IPS DF 6.9 (cell line): ENCODE results near the gene MLH1.
"Not testable (repeated sequence)": the region's sequence is repeated elsewhere in the genome, so short reads cannot be mapped to it uniquely, and the experiment has no call there.

Experiments
- DNase-seq: peaks from one replicate; pipeline ENCODE4 v3.0.0-alpha.2; 2013; ENCODE audit warnings: low read depth, low spot score
- H3K27ac ChIP-seq: one replicate; pipeline ENCODE4 v1.5.1; 2013; ENCODE audit warnings: low read length, control low read depth
- H3K27me3 ChIP-seq: 2 replicates; pipeline ENCODE4 v1.6.1; 2013; ENCODE audit warnings: mild to moderate bottlenecking, low read length; ENCODE audit not compliant: control insufficient read depth, insufficient read depth
- H3K36me3 ChIP-seq: 2 replicates; pipeline ENCODE4 v1.6.1; 2013; ENCODE audit warnings: low read length; ENCODE audit not compliant: control insufficient read depth, insufficient read depth
- H3K4me1 ChIP-seq: 2 replicates; pipeline ENCODE4 v1.6.1; 2013; ENCODE audit warnings: low read length; ENCODE audit not compliant: control insufficient read depth, insufficient read depth
- H3K4me3 ChIP-seq: 2 replicates; pipeline ENCODE4 v1.5.1; 2013; ENCODE audit warnings: mild to moderate bottlenecking, low read length
- H3K9me3 ChIP-seq: 2 replicates; pipeline ENCODE4 v1.6.1; 2013; ENCODE audit warnings: low read length, inconsistent platforms; ENCODE audit not compliant: control insufficient read depth, insufficient read depth
- WGBS: extraction: QIAGEN DNeasy Blood & Tissue Kit; methylation state at CpG from one replicate; pipeline ENCODE4 v1.1.7; 2013; ENCODE audit warnings: mixed read lengths, missing lambda C conversion rate; ENCODE audit not compliant: insufficient read length, insufficient coverage; 5-methylcytosine and 5-hydroxymethylcytosine counted together

Gene MLH1

DNA sequence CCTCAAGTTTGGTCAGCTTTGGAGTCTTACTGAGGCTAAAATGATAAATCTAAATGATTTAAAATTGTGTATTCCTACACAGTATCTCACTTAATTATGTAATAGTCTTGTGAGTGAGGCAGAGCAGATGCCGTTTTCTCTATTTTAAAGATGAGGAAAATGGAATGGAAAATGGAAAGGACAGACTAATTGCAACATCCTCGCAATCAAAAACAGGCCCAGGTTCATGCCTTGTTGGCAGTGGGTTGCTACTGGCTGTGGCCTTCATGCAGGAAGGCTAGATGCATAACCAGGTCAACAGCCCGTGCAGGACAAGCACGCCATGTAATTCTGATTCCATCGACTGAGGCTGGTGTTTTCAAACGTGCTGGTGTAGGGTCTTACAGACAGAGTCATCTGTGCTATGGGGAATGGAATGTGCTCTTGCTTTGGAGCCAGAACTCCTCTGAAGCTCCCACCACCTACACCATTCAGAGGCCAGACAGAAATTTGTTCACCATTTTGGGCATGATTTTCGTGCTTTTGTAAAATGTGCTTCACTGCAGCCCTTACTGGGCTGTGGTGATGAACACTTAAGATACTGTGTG lies 37.9 kb downstream of the MLH1 start:
- H3K36me3 ChIP-seq = peaks cover 15% of the 10 kb centered on the region; the same call in 1 of the 2 replicates
- H3K4me3 ChIP-seq = no peak overlapping the region
- WGBS = no CpG with 5 or more reads among the region's 7 CpGs
- H3K4me1 ChIP-seq = no peaks in the 10 kb centered on the region
- no peaks in the 10 kb centered on the region for H3K27me3 ChIP-seq
- no peaks in the 10 kb centered on the region for H3K9me3 ChIP-seq
- H3K27ac ChIP-seq = no peak overlapping the region
- no peak for DNase-seq

DNA sequence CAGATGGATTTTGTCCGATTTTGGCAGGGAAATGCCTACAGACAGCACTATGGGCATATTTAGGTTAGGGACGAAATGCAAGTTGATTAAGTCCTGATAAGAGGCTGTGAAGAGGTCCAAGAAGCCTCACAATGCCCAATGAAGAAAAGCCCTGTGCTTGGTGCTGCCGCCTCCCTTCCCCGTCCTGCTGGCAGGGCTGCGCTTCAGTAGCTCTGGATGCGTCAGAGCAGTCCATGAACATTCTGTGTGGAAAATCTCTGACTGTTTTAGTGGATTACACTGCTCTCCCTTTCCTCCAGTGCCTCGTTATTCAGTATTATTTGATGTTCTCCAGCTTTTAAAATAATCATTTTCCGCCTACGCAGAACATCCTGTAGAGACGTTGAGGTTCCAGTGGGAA lies 39.6 kb downstream of the MLH1 start:
- H3K27ac ChIP-seq = no peak overlapping the region
- no peaks in the 10 kb centered on the region for H3K27me3 ChIP-seq
- peaks cover 15% of the 10 kb centered on the region; the same call in 1 of the 2 replicates for H3K36me3 ChIP-seq
- no peaks in the 10 kb centered on the region for H3K4me1 ChIP-seq
- DNase-seq = no peak
- WGBS = no CpG with 5 or more reads among the region's 10 CpGs
- no peak overlapping the region for H3K4me3 ChIP-seq
- no peaks in the 10 kb centered on the region for H3K9me3 ChIP-seq

DNA sequence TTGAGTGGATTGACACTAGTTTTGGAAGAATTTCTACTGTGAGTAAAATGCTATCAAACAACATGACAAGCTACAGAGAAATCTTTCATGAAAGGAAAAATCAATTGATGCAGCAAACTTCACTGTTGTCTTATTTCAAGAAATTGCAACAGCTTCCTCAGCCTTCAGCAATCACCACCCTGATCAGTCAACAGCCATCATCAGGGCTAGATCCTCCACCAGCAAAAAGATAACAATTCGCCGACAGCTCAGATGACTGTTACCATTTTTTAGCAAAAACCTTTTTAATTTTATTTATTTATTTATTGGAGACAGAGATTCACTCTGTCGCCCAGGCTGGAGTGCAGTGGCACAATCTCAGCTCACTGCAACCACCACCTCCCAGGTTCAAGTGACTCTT lies 44.0 kb downstream of the MLH1 start:
- Histone ChIP-seq H3K4me3 (no peak overlapping the region), H3K27ac (no peak overlapping the region), H3K4me1 (no peaks in the 10 kb centered on the region), H3K27me3 (no peaks in the 10 kb centered on the region), H3K36me3 (peaks cover 18% of the 10 kb centered on the region; the same call in 1 of the 2 replicates), H3K9me3 (no peaks in the 10 kb centered on the region)
- WGBS = no CpG with 5 or more reads among the region's 3 CpGs
- DNase-seq = no peak

DNA sequence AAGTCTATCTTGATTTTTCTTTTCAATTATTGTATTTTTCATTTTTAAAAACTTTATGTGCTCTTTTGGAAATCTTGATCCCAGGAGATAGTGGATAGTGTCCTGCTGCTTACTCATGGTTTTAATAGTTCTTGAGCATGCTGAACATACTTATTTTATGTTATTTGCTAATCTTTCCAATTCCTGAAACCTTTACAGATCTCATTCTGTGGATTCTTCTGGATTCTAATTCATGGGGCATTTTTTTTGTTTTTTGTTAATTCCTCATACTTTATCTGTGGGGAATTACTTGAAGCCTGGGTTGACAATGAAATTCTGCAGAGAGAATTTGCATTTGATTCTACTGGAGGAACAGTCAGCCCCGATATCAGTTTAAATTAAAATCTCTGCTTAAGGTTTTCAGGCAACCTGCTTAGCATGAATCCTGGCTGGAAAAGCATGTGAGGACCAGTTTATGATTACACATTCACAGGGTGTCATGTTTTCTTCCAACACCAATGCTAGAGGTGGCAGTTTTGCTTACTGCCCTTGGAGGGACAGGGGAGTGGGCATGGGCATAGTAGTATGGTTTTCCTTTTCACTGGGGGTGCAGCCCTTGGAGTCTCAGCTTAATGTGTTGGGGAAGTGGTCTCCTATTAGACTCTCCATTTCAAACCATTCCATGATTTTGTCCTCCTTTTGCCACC lies 46.0 kb downstream of the MLH1 start:
- Histone ChIP-seq H3K27me3 (no peaks in the 10 kb centered on the region), H3K27ac (no peak overlapping the region), H3K4me1 (no peaks in the 10 kb centered on the region), H3K4me3 (no peak overlapping the region), H3K36me3 (peaks cover 12% of the 10 kb centered on the region; the same call in 1 of the 2 replicates), H3K9me3 (no peaks in the 10 kb centered on the region)
- no peak for DNase-seq
- no CpG with 5 or more reads among the region's 1 CpG for WGBS

DNA sequence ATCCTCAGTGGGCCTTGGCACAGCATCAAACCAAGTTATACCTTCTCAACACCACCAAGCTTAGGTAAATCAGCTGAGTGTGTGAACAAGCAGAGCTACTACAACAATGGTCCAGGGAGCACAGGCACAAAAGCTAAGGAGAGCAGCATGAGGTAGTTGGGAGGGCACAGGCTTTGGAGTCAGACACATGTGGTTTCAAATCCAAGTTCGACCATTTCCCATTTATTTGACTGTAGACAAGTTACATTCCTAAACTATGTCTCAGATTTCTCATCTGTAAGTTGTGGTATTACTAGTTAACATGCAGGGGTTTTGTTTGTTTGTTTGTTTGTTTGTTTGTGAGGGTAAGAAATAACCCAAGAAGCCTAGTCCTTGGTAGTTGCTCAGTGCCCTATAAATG lies 46.9 kb downstream of the MLH1 start:
- no CpG with 5 or more reads among the region's 1 CpG for WGBS
- no peak overlapping the region for H3K4me3 ChIP-seq
- no peaks in the 10 kb centered on the region for H3K4me1 ChIP-seq
- no peak for DNase-seq
- peaks cover 12% of the 10 kb centered on the region; the same call in 1 of the 2 replicates for H3K36me3 ChIP-seq
- no peaks in the 10 kb centered on the region for H3K27me3 ChIP-seq
- no peak overlapping the region for H3K27ac ChIP-seq
- H3K9me3 ChIP-seq = no peaks in the 10 kb centered on the region

DNA sequence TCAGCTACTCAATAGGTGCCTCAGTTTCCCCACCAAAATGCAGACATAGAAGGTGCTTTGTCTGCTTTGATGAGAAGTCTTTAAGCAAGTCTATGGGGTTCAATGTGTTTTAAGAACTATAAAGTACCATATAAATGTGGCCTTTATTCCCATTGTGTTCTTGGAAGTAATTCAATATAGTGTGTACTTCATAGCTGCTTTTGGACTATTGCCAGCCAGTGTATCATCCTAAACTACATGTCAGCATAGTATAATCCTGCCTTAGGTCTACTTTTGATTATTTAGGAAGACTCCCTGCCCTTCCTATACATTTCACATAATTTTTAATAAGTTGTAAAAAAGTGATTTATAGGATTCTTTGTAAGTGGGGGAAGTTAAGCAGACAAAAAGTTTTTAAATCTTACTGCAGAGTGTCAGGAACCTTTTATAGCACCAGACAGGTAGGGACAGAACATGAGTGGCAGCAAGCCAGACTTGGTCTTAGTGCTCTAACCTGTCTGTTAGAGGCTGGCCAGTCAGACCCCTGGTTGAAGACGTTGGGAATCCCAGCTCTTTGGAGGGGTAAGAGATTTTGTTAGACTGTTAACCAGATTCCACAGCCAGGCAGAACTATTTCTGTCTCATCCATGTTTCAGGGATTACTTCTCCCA lies 48.4 kb downstream of the MLH1 start:
- Histone ChIP-seq H3K9me3 (no peaks in the 10 kb centered on the region), H3K4me3 (no peak overlapping the region), H3K27me3 (no peaks in the 10 kb centered on the region), H3K4me1 (no peaks in the 10 kb centered on the region), H3K27ac (no peak overlapping the region), H3K36me3 (peaks cover 12% of the 10 kb centered on the region; the same call in 1 of the 2 replicates)
- no peak for DNase-seq
- WGBS = no CpG with 5 or more reads among the region's 1 CpG

DNA sequence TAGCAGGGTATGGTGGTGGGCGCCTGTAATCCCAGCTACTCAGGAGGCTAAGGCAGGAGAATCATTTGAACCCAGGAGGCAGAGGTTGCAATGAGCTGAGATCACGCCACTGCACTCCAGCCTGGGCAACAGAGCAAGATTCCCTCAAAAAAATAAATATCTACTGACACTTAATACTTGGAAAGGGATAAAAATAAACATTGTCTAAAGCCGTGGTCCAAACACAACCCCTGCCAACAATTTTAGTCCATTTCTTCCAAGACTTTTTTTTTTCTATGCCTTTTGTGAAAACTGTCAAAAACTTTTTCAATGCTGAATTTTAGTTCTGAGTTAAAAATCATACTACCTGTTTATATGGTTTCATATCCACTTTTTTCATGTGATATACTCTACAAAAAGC lies 49.4 kb downstream of the MLH1 start:
- H3K36me3 ChIP-seq = peaks cover 12% of the 10 kb centered on the region; the same call in 1 of the 2 replicates
- H3K4me1 ChIP-seq, H3K27me3 ChIP-seq, H3K27ac ChIP-seq, H3K9me3 ChIP-seq, DNase-seq, H3K4me3 ChIP-seq: not testable (repeated sequence)
- WGBS = no CpG with 5 or more reads among the region's 3 CpGs

DNA sequence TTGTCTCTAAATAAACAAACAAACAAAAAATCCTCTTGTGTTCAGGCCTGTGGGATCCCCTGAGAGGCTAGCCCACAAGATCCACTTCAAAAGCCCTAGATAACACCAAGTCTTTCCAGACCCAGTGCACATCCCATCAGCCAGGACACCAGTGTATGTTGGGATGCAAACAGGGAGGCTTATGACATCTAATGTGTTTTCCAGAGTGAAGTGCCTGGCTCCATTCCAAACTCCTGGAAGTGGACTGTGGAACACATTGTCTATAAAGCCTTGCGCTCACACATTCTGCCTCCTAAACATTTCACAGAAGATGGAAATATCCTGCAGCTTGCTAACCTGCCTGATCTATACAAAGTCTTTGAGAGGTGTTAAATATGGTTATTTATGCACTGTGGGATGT lies 57.0 kb downstream of the MLH1 start:
- no peak overlapping the region for H3K4me3 ChIP-seq
- no peaks in the 10 kb centered on the region for H3K27me3 ChIP-seq
- WGBS = no CpG with 5 or more reads among the region's 1 CpG
- peaks cover 17% of the 10 kb centered on the region; the same call in 1 of the 2 replicates for H3K36me3 ChIP-seq
- no peak for DNase-seq
- no peaks in the 10 kb centered on the region for H3K9me3 ChIP-seq
- H3K4me1 ChIP-seq = no peaks in the 10 kb centered on the region
- no peak overlapping the region for H3K27ac ChIP-seq

DNA sequence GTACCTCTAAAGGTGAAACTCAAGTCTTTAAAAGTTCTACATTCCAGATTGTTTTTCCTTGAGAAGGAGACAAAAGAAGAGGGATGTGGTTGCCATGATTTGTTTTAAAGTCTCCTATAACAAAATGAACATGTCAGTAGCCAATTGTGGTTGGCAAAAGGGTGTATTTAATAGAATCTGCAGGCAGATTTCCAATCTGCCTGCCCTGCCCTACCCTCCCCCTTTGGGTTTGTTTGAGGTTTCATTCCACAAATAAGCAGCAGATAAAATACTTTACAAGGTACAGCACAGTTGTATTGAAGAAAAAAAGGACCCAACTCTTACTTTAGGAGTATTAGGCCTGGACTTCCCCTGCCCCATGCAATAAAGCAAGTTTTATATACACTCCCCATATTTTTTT lies 59.5 kb downstream of the MLH1 start:
- Histone ChIP-seq H3K27me3 (no peaks in the 10 kb centered on the region), H3K36me3 (peaks cover 17% of the 10 kb centered on the region; the same call in 1 of the 2 replicates), H3K27ac (no peak overlapping the region), H3K4me1 (no peaks in the 10 kb centered on the region), H3K4me3 (no peak overlapping the region), H3K9me3 (no peaks in the 10 kb centered on the region)
- DNase-seq = no peak

DNA sequence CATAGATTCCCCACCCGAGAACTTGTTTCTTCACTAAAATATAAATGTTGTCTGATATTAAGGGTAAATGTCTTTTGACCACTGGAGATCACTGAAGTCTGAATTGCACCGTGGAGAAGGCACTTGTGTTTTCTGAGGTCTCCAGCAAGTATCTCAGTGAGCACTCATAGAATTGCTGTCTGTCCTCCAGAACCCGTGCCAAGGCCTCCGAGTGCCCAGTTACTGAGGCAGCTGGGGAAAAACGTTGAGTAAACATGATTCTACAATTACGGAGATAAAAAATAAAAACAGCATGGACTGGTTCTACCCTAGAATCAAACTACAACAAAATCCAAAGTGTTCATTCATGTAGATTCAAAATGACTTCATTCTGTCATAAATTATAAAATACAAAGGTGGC lies 60.0 kb downstream of the MLH1 start:
- WGBS = no CpG with 5 or more reads among the region's 6 CpGs
- DNase-seq = no peak
- peaks cover 17% of the 10 kb centered on the region; the same call in 1 of the 2 replicates for H3K36me3 ChIP-seq
- H3K27me3 ChIP-seq = no peaks in the 10 kb centered on the region
- H3K27ac ChIP-seq = no peak overlapping the region
- no peaks in the 10 kb centered on the region for H3K9me3 ChIP-seq
- no peaks in the 10 kb centered on the region for H3K4me1 ChIP-seq
- no peak overlapping the region for H3K4me3 ChIP-seq
